ENCODE data around the gene SHE. TPM values are rescaled to one million over a fixed set of nuclear protein-coding genes. Genes with fewer than 3 reads are reported as not detected.

Gene SHE
- total RNA-seq, 2 donors from 2014 or later: 2.6 to 4.2 TPM

GRCh38 chr1:154549202-154549770, 47.1 kb upstream of the SHE start:
- Histone ChIP-seq H3K9me3 (no peaks in the 10 kb centered on the region), H3K36me3 (replicated peaks in 1 of 2; ENCODE audit: insufficient read depth in 1 of 2, low read depth in 2 of 2) (peaks cover 15 to 39% of the 10 kb centered on the region in 2 donors), H3K4me3 (no peak overlapping the region), H3K27me3 (no peaks in the 10 kb centered on the region), H3K27ac (peak overlapping the region in 2 of 4 donors; percentile 69 to 84), H3K4me1 (peaks cover 38% of the 10 kb centered on the region)
- DNase-seq: no peak
- intact Hi-C loops (cut with DNase I): loop anchor here (10.0 kb wide), 1 partner anchor 74 kb away; no protein-coding TSS in a partner anchor
- no peak for ATAC-seq
- TF ChIP-seq, protein P1, sequence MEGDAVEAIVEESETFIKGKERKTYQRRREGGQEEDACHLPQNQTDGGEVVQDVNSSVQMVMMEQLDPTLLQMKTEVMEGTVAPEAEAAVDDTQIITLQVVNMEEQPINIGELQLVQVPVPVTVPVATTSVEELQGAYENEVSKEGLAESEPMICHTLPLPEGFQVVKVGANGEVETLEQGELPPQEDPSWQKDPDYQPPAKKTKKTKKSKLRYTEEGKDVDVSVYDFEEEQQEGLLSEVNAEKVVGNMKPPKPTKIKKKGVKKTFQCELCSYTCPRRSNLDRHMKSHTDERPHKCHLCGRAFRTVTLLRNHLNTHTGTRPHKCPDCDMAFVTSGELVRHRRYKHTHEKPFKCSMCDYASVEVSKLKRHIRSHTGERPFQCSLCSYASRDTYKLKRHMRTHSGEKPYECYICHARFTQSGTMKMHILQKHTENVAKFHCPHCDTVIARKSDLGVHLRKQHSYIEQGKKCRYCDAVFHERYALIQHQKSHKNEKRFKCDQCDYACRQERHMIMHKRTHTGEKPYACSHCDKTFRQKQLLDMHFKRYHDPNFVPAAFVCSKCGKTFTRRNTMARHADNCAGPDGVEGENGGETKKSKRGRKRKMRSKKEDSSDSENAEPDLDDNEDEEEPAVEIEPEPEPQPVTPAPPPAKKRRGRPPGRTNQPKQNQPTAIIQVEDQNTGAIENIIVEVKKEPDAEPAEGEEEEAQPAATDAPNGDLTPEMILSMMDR (IDR thresholded peaks at IDR 0.05): no peak
- TF ChIP-seq POLR2A (IDR thresholded peaks at IDR 0.05): no peak
- WGBS, 2 donors: 72 to 73% methylated on average over 3 of the region's 3 CpGs

GRCh38 chr1:154548028-154548427, 45.8 kb upstream of the SHE start:
- DNase-seq: peak; percentile 67 to 86 (median 82)
- H3K4me1 ChIP-seq: peaks cover 38% of the 10 kb centered on the region

DNA sequence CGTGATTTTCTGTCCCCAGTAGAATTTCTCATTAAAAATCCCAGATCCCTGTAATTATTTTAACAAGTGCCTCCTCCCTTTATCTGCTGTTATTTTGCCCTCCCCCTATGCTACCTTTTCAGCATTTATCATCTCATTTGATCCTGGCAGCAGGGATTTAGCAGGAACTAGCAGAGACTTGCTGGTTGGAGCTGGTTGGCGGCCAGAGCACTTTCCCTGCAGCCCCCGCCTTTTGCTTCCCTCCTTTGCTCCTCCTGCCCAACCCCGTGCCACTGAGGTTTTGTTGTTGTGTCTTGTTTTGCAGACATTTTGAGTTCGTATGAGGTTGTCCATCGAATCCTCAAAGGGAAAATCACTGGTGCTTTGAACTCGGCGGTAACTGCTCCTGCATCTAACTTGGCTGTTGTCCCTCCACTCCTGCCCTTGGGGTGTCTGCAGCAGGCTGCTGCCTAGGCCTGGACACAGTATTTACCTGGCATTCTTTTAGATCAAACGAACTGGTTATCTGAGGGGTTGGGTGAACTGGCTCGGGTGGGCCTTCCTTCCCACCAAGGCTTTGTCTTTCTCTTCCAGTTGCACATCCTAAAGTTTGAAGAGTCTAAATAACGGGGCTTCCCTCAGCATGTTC, 45.0 kb upstream of the SHE start:
- DNase-seq: peak in 3 of 4 donors; percentile 23 to 38 (median 26)
- no peak for TF ChIP-seq POLR2A (IDR thresholded peaks at IDR 0.05)
- TF ChIP-seq, protein P1 (IDR thresholded peaks at IDR 0.05): no peak
- Histone ChIP-seq H3K4me3 (no peak overlapping the region), H3K36me3 (replicated peaks in 1 of 2; ENCODE audit: insufficient read depth in 1 of 2, low read depth in 2 of 2) (peaks cover 8 to 22% of the 10 kb centered on the region in 2 donors), H3K27me3 (no peaks in the 10 kb centered on the region), H3K9me3 (no peaks in the 10 kb centered on the region), H3K27ac (peak overlapping the region; percentile 1 to 84 (median 64)), H3K4me1 (peaks cover 38% of the 10 kb centered on the region)
- intact Hi-C loops (cut with DNase I): loop anchor here (10.0 kb wide), 1 partner anchor 72 kb away; no protein-coding TSS in a partner anchor
- ATAC-seq: peak; percentile 26
- WGBS, 2 donors: 29 to 44% methylated on average over 11 of the region's 11 CpGs

More at GRCh38 chr1:154548028-154548427, 45.8 kb upstream of the SHE start:
- Histone ChIP-seq H3K27ac (peak overlapping the region in 3 of 4 donors; percentile 59 to 84 (median 69)), H3K36me3 (replicated peaks in 1 of 2; ENCODE audit: insufficient read depth in 1 of 2, low read depth in 2 of 2) (peaks cover 8 to 29% of the 10 kb centered on the region in 2 donors), H3K4me3 (no peak overlapping the region), H3K9me3 (no peaks in the 10 kb centered on the region), H3K27me3 (no peaks in the 10 kb centered on the region)
- WGBS, 2 donors: 0 to 6% methylated on average over 1 of the region's 1 CpG
- TF ChIP-seq, protein P1 (IDR thresholded peaks at IDR 0.05): no peak
- no peak for TF ChIP-seq POLR2A (IDR thresholded peaks at IDR 0.05)
- ATAC-seq: peak; percentile 85
- intact Hi-C loops (cut with DNase I): loop anchor here (10.0 kb wide), 1 partner anchor 73 kb away; no protein-coding TSS in a partner anchor

DNA sequence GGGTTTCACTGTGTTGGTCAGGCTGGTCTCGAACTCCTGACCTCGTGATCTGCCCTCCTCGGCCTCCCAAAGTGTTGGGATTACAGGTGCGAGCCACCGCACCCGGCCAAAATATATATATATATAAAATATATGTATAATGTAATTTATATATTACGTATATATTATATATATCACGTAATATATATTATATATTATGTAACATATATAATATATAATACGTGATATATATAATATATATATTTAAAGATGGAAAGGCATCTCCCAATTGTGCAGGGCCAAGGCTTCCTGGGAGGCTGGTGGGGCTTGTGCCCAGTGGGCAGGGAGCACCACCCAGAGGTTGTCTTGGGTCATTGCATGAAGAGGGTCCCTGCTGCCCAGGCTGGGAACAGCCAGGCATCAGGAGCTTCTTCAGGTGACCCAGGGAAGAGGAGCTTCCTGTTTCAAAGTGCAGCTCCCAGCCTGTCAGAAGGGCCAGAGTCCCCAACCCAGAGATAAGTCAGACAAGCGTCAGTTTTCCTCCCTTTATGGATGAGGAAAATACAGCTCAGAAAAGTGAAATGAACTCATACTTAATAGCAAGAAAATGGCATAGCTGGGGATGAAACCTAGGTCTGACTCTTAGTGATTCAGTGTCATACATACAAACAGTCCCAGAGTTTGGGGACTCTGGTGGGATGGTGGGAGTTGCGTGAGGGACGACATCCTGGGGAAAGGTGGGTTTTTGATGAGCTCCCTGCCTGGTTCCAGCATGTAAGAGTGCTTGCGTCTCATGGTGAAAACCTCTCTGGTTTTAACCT, 44.3 kb upstream of the SHE start:
- Histone ChIP-seq H3K27ac (peak overlapping the region in 3 of 4 donors; percentile 59 to 84 (median 69)), H3K4me3 (no peak overlapping the region), H3K9me3 (no peaks in the 10 kb centered on the region), H3K27me3 (no peaks in the 10 kb centered on the region), H3K36me3 (replicated peaks in 1 of 2; ENCODE audit: insufficient read depth in 1 of 2, low read depth in 2 of 2) (peaks cover 8 to 15% of the 10 kb centered on the region in 2 donors), H3K4me1 (peaks cover 38% of the 10 kb centered on the region)
- no peak for TF ChIP-seq POLR2A (IDR thresholded peaks at IDR 0.05)
- TF ChIP-seq, protein P1 (IDR thresholded peaks at IDR 0.05): peak in 6 of 7 experiments; percentile 43 to 80 (median 64)
- intact Hi-C loops (cut with DNase I): loop anchor here (10.0 kb wide), 1 partner anchor 72 kb away; no protein-coding TSS in a partner anchor
- DNase-seq (peak; percentile 57 to 61 (median 60)), ATAC-seq (peak; percentile 68)
- WGBS, 2 donors: 61 to 68% methylated on average over 13 of the region's 13 CpGs

Measured in body of pancreas (tissue), 4 donors.